Upper lobe of left lung (tissue), 6 donors: ENCODE measurements around the gene GPR183. TPM values are rescaled to one million over a fixed set of nuclear protein-coding genes. Genes with fewer than 3 reads are reported as not detected.

Experiments
- ATAC-seq, 2 donors: fragments of 200-7000 bp; cut with Tn5 transposase; one replicate each; pipeline ENCODE4 v1.9.1; 2022; ENCODE audit warnings: mild to moderate bottlenecking in 2 of 2, moderate library complexity in 2 of 2; ENCODE audit not compliant: low FRiP score in 2 of 2
- DNase-seq, 2 donors: peaks; one replicate each; pipeline ENCODE4 v3.0.0-alpha.2; 2019 to 2020
- H3K27ac ChIP-seq, 4 donors: fragments of 200-600 bp; sonication (generic); one replicate each; pipeline ENCODE4 v1.5.1; 2016 to 2019
- H3K27me3 ChIP-seq, 4 donors: fragments of 200-600 bp; sonication (generic); one replicate each; pipeline ENCODE4 v1.5.1; 2017 to 2019
- H3K36me3 ChIP-seq, 4 donors: fragments of 200-600 bp; sonication (generic); one replicate each; pipeline ENCODE4 v1.5.1; 2016 to 2019
- H3K4me1 ChIP-seq, 4 donors: fragments of 200-600 bp; sonication (generic); one replicate each; pipeline ENCODE4 v1.5.1; 2018 to 2019
- H3K4me3 ChIP-seq, 4 donors: fragments of 200-600 bp; sonication (generic); one replicate each; pipeline ENCODE4 v1.5.1; 2017 to 2019; ENCODE audit warnings: mild to moderate bottlenecking in 2 of 4, moderate library complexity in 1 of 4
- H3K9me3 ChIP-seq, 4 donors: fragments of 200-600 bp; sonication (generic); one replicate each; pipeline ENCODE4 v1.5.1; 2018 to 2019
- CTCF ChIP-seq, 6 experiments: fragments of 450-650 bp in 4 of 6; fragments of 200-600 bp in 2 of 6; sonication (generic) in 2 of 6; IDR thresholded peaks; one replicate each; pipeline ENCODE4 v1.5.1; 2016 to 2019; ENCODE audit warnings: antibody characterized with exemption in 6 of 6
- EP300 ChIP-seq, 4 donors: sonication (generic); formaldehyde crosslinking; IDR thresholded peaks; one replicate each; pipeline ENCODE4 v1.5.1; 2017; ENCODE audit warnings: antibody characterized with exemption in 4 of 4, control low read depth in 2 of 4
- POLR2A ChIP-seq, 4 donors: fragments of 450-650 bp; IDR thresholded peaks; one replicate each; pipeline ENCODE4 v1.5.1; 2016 to 2017; ENCODE audit warnings: antibody characterized with exemption in 4 of 4, mild to moderate bottlenecking in 2 of 4
- POLR2AphosphoS5 ChIP-seq, 2 donors: sonication (generic); formaldehyde crosslinking; IDR thresholded peaks; one replicate each; pipeline ENCODE4 v1.5.1; 2017; ENCODE audit warnings: antibody characterized with exemption in 2 of 2
- WGBS, 2 donors: methylation state at CpG; one replicate each; pipeline ENCODE4 v1.1.5; 2017 to 2018; 5-methylcytosine and 5-hydroxymethylcytosine counted together
- total RNA-seq, 6 donors: library from RNA; depleted of rRNA in 4 of 6; stranded (reverse); fragments of >200 nt in 4 of 6; gene quantifications; one replicate each; pipeline versions ENCODE4 v1.1.0 to v1.2.1, GENCODE V29; 2016 to 2021
- donor health status: DM: no; HTN: no; CAD: no; lungs with moderate emphysema.
- donor health status: DM: no; HTN: yes; CAD: no; lungs with severe emphysema.

Gene GPR183
- total RNA-seq, 6 donors from 2014 or later, result 2.6 to 13.5 (median 10.0) TPM

DNA sequence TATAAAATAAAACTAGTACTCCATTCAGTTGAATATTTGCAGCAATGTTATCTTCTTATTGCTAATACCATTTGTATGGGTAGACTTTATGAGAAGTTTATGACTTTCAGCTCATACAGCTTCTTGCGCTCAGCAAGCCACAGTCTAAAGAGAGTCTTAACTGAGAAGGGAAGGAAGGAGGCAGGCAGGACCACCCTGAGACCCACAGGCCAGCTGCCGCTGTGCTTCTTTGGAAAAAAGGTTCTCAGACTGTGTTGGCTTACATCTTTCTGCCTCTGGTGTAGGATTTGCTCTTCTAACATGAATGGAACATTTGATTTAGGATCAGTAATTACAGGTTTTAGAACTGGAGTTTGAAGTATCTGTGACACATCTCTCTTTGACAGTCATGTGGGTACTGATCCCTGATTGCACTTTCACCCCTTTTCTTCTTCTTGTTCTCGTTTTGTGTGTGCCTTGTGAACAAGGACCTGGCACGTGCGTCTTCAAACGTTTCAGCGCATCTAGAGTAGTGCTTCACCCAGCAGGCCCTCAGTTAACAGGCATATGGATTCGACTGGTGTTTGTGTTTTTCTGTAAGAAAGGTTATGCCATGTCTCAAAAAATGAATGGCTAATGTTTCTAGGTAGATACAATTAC lies 41.9 kb downstream of the GPR183 start:
- no peak for DNase-seq
- Histone ChIP-seq H3K27ac (no peak overlapping the region), H3K27me3 (no peaks in the 10 kb centered on the region), H3K4me3 (no peak overlapping the region), H3K36me3 (peaks cover 0 to 4% (median 3%) of the 10 kb centered on the region in 4 donors), H3K9me3 (no peaks in the 10 kb centered on the region), H3K4me1 (peaks cover 0 to 4% (median 4%) of the 10 kb centered on the region in 4 donors)
- ATAC-seq, result no peak
- TF ChIP-seq CTCF (IDR thresholded peaks at IDR 0.05), result no peak
- no peak for TF ChIP-seq POLR2AphosphoS5 (IDR thresholded peaks at IDR 0.05)
- no peak for TF ChIP-seq EP300 (IDR thresholded peaks at IDR 0.05)
- no peak for TF ChIP-seq POLR2A (IDR thresholded peaks at IDR 0.05)
- WGBS, 2 donors, result 79% methylated on average over 8 of the region's 8 CpGs

DNA sequence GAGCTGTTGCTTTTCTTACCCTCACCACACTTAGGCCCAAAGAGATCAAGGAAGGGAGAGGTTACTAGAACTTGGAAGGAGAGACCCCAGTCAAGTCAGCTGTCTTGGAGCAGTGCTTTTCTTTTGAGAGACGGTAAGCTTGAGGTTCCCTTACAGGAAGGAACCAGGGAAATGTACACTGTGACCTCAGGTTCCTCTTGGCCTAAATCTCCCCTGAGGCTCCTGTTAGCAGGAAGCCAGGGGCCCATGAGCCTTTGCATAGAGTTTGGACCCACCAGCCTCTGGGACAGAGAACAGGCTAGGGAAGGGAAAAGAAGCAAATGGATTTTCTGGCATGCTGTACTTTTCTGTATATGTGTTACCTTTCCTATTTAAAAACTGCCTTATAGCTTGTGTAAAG lies 43.1 kb downstream of the GPR183 start:
- TF ChIP-seq POLR2AphosphoS5 (IDR thresholded peaks at IDR 0.05) (no peak), CTCF (IDR thresholded peaks at IDR 0.05) (no peak), POLR2A (IDR thresholded peaks at IDR 0.05) (no peak), EP300 (IDR thresholded peaks at IDR 0.05) (no peak)
- Histone ChIP-seq H3K4me1 (peaks cover 0 to 6% (median 4%) of the 10 kb centered on the region in 4 donors), H3K27me3 (no peaks in the 10 kb centered on the region), H3K4me3 (no peak overlapping the region), H3K27ac (no peak overlapping the region), H3K36me3 (peaks cover 0 to 4% (median 3%) of the 10 kb centered on the region in 4 donors), H3K9me3 (no peaks in the 10 kb centered on the region)
- DNase-seq (no peak), ATAC-seq (peak in 1 of 2 donors; percentile 20)
- 17 to 20% methylated on average over 1 of the region's 1 CpG for WGBS, 2 donors

- Histone ChIP-seq H3K9me3 (no peaks in the 10 kb centered on the region), H3K36me3 (peaks cover 0 to 4% (median 3%) of the 10 kb centered on the region in 4 donors), H3K27me3 (no peaks in the 10 kb centered on the region), H3K4me1 (peaks cover under 1 to 6% (median 4%) of the 10 kb centered on the region in 4 donors), H3K27ac (no peak overlapping the region), H3K4me3 (no peak overlapping the region)
- TF ChIP-seq EP300 (IDR thresholded peaks at IDR 0.05), result no peak
- TF ChIP-seq POLR2AphosphoS5 (IDR thresholded peaks at IDR 0.05), result no peak
- no peak for TF ChIP-seq CTCF (IDR thresholded peaks at IDR 0.05)
- TF ChIP-seq POLR2A (IDR thresholded peaks at IDR 0.05), result no peak
- ATAC-seq (no peak), DNase-seq (no peak)
- WGBS, 2 donors, result 80 to 95% methylated on average over 7 of the region's 7 CpGs
These were observed 43.9 kb downstream of the GPR183 start for GRCh38 chr13:99263126-99263785.

- ATAC-seq (no peak), DNase-seq (no peak)
- no peak for TF ChIP-seq CTCF (IDR thresholded peaks at IDR 0.05)
- TF ChIP-seq POLR2A (IDR thresholded peaks at IDR 0.05), result no peak
- no peak for TF ChIP-seq POLR2AphosphoS5 (IDR thresholded peaks at IDR 0.05)
- no peak for TF ChIP-seq EP300 (IDR thresholded peaks at IDR 0.05)
- H3K9me3 ChIP-seq, result no peaks in the 10 kb centered on the region
- WGBS, 2 donors, result 93 to 100% methylated on average over 1 of the region's 1 CpG
- no peak overlapping the region for H3K4me3 ChIP-seq
- no peak overlapping the region for H3K27ac ChIP-seq
- peaks cover 4 to 10% (median 5%) of the 10 kb centered on the region in 4 donors for H3K4me1 ChIP-seq
- H3K36me3 ChIP-seq, result peaks cover 0 to 2% (median 0%) of the 10 kb centered on the region in 4 donors
- no peaks in the 10 kb centered on the region for H3K27me3 ChIP-seq
These were observed 46.1 kb downstream of the GPR183 start for GRCh38 chr13:99261059-99261458.
